Right lobe of liver (tissue), 4 donors: ENCODE measurements around the gene TSPAN9.

Experiments
- POLR2A ChIP-seq: fragments of 450-650 bp; IDR thresholded peaks from one replicate; pipeline ENCODE4 v1.6.1; 2017; ENCODE audit warnings: antibody characterized with exemption, mild to moderate bottlenecking
- TF ChIP-seq, protein P1 (sequence below), 4 donors: fragments of 200-600 bp in 3 of 4; fragments of 450-650 bp in 1 of 4; IDR thresholded peaks; one replicate each; pipeline versions ENCODE4 v1.5.1 to v1.8.0; 2016 to 2022; ENCODE audit warnings: antibody characterized with exemption in 4 of 4, mild to moderate bottlenecking in 2 of 4
- donor health status: DM: no; HTN: no; CAD: no.
- donor health status: DM: no; HTN: no; CAD: no.
- donor health status: DM: no; HTN: yes; CAD: no.

DNA sequence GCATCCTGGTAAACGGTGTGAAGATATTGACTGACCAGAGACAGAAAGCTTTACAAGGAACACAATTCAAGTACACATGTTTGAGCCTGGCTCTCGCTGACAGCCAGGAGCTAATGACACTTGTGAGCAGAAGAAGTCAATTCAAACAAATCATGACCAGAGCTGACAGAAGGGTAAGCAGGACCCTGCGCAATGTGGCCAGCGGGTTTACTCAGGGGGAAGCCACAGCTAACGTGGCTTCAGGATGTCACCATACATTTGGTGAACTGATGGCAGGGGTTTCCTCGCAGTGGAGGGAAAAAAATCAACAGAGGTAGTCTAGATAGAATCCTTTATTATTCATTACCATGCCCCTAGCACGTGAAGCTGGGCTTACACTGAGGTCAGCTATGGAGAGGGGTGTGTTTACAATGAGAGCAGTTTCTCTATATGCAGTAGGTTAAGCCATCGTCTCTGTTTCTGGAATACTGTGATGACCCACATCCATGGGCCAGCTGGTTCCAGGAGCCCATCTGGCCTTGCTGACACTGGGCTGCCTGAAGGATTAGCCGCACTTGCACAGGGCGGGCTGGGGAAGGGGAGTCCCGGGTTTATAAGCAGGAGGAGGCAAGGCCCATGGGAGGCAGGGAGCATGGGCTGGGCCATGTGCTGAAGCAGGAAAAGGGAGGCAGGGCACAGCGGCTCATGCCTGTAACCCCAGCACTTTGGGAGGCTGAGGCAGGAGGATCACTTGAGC, 215.7 kb downstream of the TSPAN9 start:
- TF ChIP-seq, protein P1, sequence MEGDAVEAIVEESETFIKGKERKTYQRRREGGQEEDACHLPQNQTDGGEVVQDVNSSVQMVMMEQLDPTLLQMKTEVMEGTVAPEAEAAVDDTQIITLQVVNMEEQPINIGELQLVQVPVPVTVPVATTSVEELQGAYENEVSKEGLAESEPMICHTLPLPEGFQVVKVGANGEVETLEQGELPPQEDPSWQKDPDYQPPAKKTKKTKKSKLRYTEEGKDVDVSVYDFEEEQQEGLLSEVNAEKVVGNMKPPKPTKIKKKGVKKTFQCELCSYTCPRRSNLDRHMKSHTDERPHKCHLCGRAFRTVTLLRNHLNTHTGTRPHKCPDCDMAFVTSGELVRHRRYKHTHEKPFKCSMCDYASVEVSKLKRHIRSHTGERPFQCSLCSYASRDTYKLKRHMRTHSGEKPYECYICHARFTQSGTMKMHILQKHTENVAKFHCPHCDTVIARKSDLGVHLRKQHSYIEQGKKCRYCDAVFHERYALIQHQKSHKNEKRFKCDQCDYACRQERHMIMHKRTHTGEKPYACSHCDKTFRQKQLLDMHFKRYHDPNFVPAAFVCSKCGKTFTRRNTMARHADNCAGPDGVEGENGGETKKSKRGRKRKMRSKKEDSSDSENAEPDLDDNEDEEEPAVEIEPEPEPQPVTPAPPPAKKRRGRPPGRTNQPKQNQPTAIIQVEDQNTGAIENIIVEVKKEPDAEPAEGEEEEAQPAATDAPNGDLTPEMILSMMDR (IDR thresholded peaks at IDR 0.05): no peak
- TF ChIP-seq POLR2A: no peak
